Measurements from ENCODE around the gene P2RX6. TPM values are rescaled to one million over a fixed set of nuclear protein-coding genes. Genes with fewer than 3 reads are reported as not detected.

Gene P2RX6
- total RNA-seq, 2 donors from 2014 or later: 0.29 to 0.30 TPM

GRCh38 chr22:20983081-20983771 lies 31.7 kb upstream of the P2RX6 start:
- no peak for ATAC-seq (replicated peaks in 1 of 2)
- peaks cover 47% of the 10 kb centered on the region for H3K4me1 Mint-ChIP-seq (ENCODE audit: low read depth)
- DNase-seq: no peak
- no peaks in the 10 kb centered on the region for H3K27me3 Mint-ChIP-seq (ENCODE audit: low read depth)
- peak overlapping the region; percentile 85 for H3K27ac Mint-ChIP-seq
- H3K36me3 Mint-ChIP-seq (ENCODE audit: insufficient read depth in 2 of 2): peaks cover 8 to 15% of the 10 kb centered on the region in 2 donors
- H3K4me3 Mint-ChIP-seq: peak overlapping the region; percentile 95 to 97
- peaks cover 3 to 6% of the 10 kb centered on the region in 2 donors for H3K9me3 Mint-ChIP-seq

GRCh38 chr22:20985720-20986119 lies 29.2 kb upstream of the P2RX6 start:
- Mint-ChIP-seq H3K9me3 (no peaks in the 10 kb centered on the region), H3K27me3 (ENCODE audit: low read depth) (no peaks in the 10 kb centered on the region), H3K36me3 (ENCODE audit: insufficient read depth in 2 of 2) (peaks cover 4 to 7% of the 10 kb centered on the region in 2 donors), H3K4me3 (no peak overlapping the region), H3K4me1 (ENCODE audit: low read depth) (peaks cover 27% of the 10 kb centered on the region), H3K27ac (no peak overlapping the region)
- ATAC-seq (replicated peaks in 1 of 2) (no peak), DNase-seq (no peak)

GRCh38 chr22:20986365-20986764 lies 28.6 kb upstream of the P2RX6 start:
- H3K36me3 Mint-ChIP-seq (ENCODE audit: insufficient read depth in 2 of 2): peaks cover 4 to 7% of the 10 kb centered on the region in 2 donors

GRCh38 chr22:20987375-20987774 lies 27.6 kb upstream of the P2RX6 start:
- peaks cover 18% of the 10 kb centered on the region for H3K4me1 Mint-ChIP-seq (ENCODE audit: low read depth)
- DNase-seq: no peak
- no peak overlapping the region for H3K4me3 Mint-ChIP-seq
- ATAC-seq (replicated peaks in 1 of 2): no peak
- H3K27me3 Mint-ChIP-seq (ENCODE audit: low read depth): no peaks in the 10 kb centered on the region
- H3K36me3 Mint-ChIP-seq (ENCODE audit: insufficient read depth in 2 of 2): peaks cover 4 to 7% of the 10 kb centered on the region in 2 donors
- H3K27ac Mint-ChIP-seq: no peak overlapping the region
- no peaks in the 10 kb centered on the region for H3K9me3 Mint-ChIP-seq

More at GRCh38 chr22:20986365-20986764, 28.6 kb upstream of the P2RX6 start:
- no peak for ATAC-seq (replicated peaks in 1 of 2)
- Mint-ChIP-seq H3K4me3 (no peak overlapping the region), H3K27me3 (ENCODE audit: low read depth) (no peaks in the 10 kb centered on the region), H3K9me3 (no peaks in the 10 kb centered on the region), H3K4me1 (ENCODE audit: low read depth) (peaks cover 21% of the 10 kb centered on the region), H3K27ac (peak overlapping the region; percentile 1)
- DNase-seq: no peak

- H3K36me3 Mint-ChIP-seq (ENCODE audit: insufficient read depth in 2 of 2): peaks cover 4 to 7% of the 10 kb centered on the region in 2 donors
These were observed 26.2 kb upstream of the P2RX6 start for GRCh38 chr22:20988573-20989322.

GRCh38 chr22:20989323-20990138 lies 25.4 kb upstream of the P2RX6 start:
- no peak overlapping the region for H3K27ac Mint-ChIP-seq
- DNase-seq (no peak), ATAC-seq (replicated peaks in 1 of 2) (no peak)

More at GRCh38 chr22:20988573-20989322, 26.2 kb upstream of the P2RX6 start:
- Mint-ChIP-seq H3K4me3 (no peak overlapping the region), H3K9me3 (no peaks in the 10 kb centered on the region), H3K27me3 (ENCODE audit: low read depth) (no peaks in the 10 kb centered on the region), H3K4me1 (ENCODE audit: low read depth) (peaks cover 5% of the 10 kb centered on the region), H3K27ac (no peak overlapping the region)
- DNase-seq (no peak), ATAC-seq (replicated peaks in 1 of 2) (no peak)

GRCh38 chr22:20990184-20991180 lies 24.5 kb upstream of the P2RX6 start:
- H3K4me3 Mint-ChIP-seq: no peak overlapping the region
- H3K36me3 Mint-ChIP-seq (ENCODE audit: insufficient read depth in 2 of 2): peaks cover 4% of the 10 kb centered on the region in 2 donors
- H3K27me3 Mint-ChIP-seq (ENCODE audit: low read depth): no peaks in the 10 kb centered on the region
- H3K4me1 Mint-ChIP-seq (ENCODE audit: low read depth): no peaks in the 10 kb centered on the region
- no peaks in the 10 kb centered on the region for H3K9me3 Mint-ChIP-seq
- ATAC-seq (replicated peaks in 1 of 2) (no peak), DNase-seq (no peak)
- no peak overlapping the region for H3K27ac Mint-ChIP-seq

More at GRCh38 chr22:20989323-20990138, 25.4 kb upstream of the P2RX6 start:
- H3K27me3 Mint-ChIP-seq (ENCODE audit: low read depth): no peaks in the 10 kb centered on the region
- no peak overlapping the region for H3K4me3 Mint-ChIP-seq
- H3K36me3 Mint-ChIP-seq (ENCODE audit: insufficient read depth in 2 of 2): peaks cover 4% of the 10 kb centered on the region in 2 donors
- no peaks in the 10 kb centered on the region for H3K4me1 Mint-ChIP-seq (ENCODE audit: low read depth)
- H3K9me3 Mint-ChIP-seq: no peaks in the 10 kb centered on the region

GRCh38 chr22:20991252-20992055 lies 23.5 kb upstream of the P2RX6 start:
- Mint-ChIP-seq H3K27ac (no peak overlapping the region), H3K4me3 (no peak overlapping the region), H3K9me3 (no peaks in the 10 kb centered on the region), H3K4me1 (ENCODE audit: low read depth) (no peaks in the 10 kb centered on the region), H3K27me3 (ENCODE audit: low read depth) (no peaks in the 10 kb centered on the region), H3K36me3 (ENCODE audit: insufficient read depth in 2 of 2) (peaks cover under 1 to 2% of the 10 kb centered on the region in 2 donors)
- ATAC-seq (replicated peaks in 1 of 2) (no peak), DNase-seq (no peak)

- ATAC-seq (replicated peaks in 1 of 2): no peak
- Mint-ChIP-seq H3K4me1 (ENCODE audit: low read depth) (no peaks in the 10 kb centered on the region), H3K4me3 (no peak overlapping the region), H3K36me3 (ENCODE audit: insufficient read depth in 2 of 2) (no peaks in the 10 kb centered on the region), H3K27me3 (ENCODE audit: low read depth) (no peaks in the 10 kb centered on the region), H3K9me3 (no peaks in the 10 kb centered on the region), H3K27ac (no peak overlapping the region)
- no peak for DNase-seq
These were observed 22.9 kb upstream of the P2RX6 start for GRCh38 chr22:20992056-20992442.

- DNase-seq (no peak), ATAC-seq (replicated peaks in 1 of 2) (no peak)
- H3K9me3 Mint-ChIP-seq: no peaks in the 10 kb centered on the region
- no peak overlapping the region for H3K27ac Mint-ChIP-seq
- H3K4me3 Mint-ChIP-seq: no peak overlapping the region
- no peaks in the 10 kb centered on the region for H3K36me3 Mint-ChIP-seq (ENCODE audit: insufficient read depth in 2 of 2)
- no peaks in the 10 kb centered on the region for H3K4me1 Mint-ChIP-seq (ENCODE audit: low read depth)
- H3K27me3 Mint-ChIP-seq (ENCODE audit: low read depth): no peaks in the 10 kb centered on the region
These were observed 22.3 kb upstream of the P2RX6 start for GRCh38 chr22:20992456-20993303.
